ENCODE data around the gene KPNA1.
A peak's percentile ranks its signal among the peaks of the same experiment; 100 is the strongest.
"Not testable (repeated sequence)": the region's sequence is repeated elsewhere in the genome, so short reads cannot be mapped to it uniquely, and the experiment has no call there.

The KPNA1 gene

DNA sequence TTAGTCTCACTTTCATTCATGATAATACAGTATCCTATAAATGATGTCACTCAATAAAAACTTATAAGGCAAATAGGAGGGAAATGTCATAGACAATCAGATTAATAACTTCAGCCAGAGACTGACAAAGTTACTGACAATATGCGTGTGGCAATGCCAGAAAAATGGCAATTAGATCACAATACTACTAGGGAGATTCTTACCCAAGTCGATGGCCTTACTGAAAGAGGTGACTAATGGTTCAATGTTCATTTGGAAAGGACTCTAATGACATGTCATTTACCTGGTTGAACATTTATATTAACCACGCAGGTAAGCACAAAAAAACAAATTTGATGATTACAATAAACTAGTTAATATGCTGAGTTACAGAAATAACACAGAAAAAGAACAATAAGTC is 52.9 kb downstream of the KPNA1 start:
- H3K4me3 ChIP-seq (ENCODE audit: low read depth, low read length) = no peak overlapping the region
- TF ChIP-seq, protein P1, sequence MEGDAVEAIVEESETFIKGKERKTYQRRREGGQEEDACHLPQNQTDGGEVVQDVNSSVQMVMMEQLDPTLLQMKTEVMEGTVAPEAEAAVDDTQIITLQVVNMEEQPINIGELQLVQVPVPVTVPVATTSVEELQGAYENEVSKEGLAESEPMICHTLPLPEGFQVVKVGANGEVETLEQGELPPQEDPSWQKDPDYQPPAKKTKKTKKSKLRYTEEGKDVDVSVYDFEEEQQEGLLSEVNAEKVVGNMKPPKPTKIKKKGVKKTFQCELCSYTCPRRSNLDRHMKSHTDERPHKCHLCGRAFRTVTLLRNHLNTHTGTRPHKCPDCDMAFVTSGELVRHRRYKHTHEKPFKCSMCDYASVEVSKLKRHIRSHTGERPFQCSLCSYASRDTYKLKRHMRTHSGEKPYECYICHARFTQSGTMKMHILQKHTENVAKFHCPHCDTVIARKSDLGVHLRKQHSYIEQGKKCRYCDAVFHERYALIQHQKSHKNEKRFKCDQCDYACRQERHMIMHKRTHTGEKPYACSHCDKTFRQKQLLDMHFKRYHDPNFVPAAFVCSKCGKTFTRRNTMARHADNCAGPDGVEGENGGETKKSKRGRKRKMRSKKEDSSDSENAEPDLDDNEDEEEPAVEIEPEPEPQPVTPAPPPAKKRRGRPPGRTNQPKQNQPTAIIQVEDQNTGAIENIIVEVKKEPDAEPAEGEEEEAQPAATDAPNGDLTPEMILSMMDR (IDR thresholded peaks at IDR 0.05; ENCODE audit: insufficient read depth, low read depth, low read length, missing control alignments) = no peak

DNA sequence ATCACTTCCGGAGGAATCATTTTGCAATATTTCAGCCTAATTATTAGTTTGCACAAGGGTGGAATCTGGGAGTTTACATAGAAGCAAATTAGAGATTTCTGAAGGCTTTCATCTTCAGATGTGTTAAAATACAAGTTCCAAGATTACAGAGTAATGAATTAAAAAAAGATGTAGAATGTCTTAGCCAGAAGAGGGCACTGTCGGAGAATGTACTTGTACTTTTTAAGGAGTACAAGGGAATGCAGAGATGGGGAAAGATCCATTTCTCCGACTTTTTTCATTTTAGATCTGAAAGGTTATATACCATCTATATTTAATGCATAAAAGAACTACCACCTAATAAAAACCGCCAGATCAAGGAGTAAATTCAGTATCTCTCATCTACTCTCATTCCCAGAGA is 55.7 kb downstream of the KPNA1 start:
- DNase-seq (ENCODE audit: low read depth) = peak; percentile 30
- H3K4me3 ChIP-seq (ENCODE audit: low read depth, low read length) = no peak overlapping the region
- TF ChIP-seq, protein P1 (IDR thresholded peaks at IDR 0.05; ENCODE audit: insufficient read depth, low read depth, low read length, missing control alignments) = peak; percentile 35

More for the DNA sequence above, 52.9 kb downstream of the KPNA1 start:
- no peak for DNase-seq (ENCODE audit: low read depth)

DNA sequence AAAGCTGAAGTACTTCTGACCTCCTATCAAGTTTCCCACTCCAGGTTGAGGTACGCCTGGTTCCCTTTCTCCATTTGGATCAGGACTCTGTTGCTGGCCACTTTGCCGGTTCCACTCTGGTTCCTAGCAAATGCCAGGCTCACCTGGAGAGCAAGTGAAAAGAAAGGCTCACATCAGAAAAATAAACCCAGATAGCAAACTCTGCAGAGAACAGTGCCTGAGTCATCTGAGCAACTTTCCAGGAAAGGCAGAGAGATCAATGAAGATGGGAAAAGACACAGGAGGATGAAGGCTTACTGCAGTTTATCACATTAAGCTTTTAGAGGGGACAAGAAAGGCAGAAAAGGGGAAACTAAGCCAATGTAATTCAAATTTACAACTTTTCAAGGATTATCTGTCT is 57.0 kb downstream of the KPNA1 start:
- TF ChIP-seq, protein P1 (IDR thresholded peaks at IDR 0.05; ENCODE audit: insufficient read depth, low read depth, low read length, missing control alignments) = no peak
- H3K4me3 ChIP-seq (ENCODE audit: low read depth, low read length) = no peak overlapping the region
- no peak for DNase-seq (ENCODE audit: low read depth)

DNA sequence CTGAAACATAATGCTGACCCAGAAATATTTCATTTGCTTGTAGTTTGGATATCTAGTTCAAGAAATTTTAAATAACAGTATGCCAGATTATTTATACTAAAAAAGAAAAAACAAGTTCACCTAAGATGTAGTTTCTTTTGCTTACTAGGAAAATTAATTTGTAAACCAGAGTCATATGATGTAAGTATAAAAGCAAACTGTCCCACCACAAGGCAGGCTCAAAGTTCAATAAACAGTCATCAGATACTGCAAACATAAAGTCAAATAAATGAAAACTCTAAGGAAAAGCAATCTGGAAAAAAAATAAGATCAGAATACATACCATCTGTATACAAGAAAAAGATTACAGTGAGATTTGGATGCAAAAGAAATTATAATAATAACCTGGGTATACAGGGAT is 58.7 kb downstream of the KPNA1 start:
- TF ChIP-seq, protein P1 (IDR thresholded peaks at IDR 0.05; ENCODE audit: insufficient read depth, low read depth, low read length, missing control alignments) = no peak
- DNase-seq (ENCODE audit: low read depth) = no peak
- H3K4me3 ChIP-seq (ENCODE audit: low read depth, low read length) = no peak overlapping the region

DNA sequence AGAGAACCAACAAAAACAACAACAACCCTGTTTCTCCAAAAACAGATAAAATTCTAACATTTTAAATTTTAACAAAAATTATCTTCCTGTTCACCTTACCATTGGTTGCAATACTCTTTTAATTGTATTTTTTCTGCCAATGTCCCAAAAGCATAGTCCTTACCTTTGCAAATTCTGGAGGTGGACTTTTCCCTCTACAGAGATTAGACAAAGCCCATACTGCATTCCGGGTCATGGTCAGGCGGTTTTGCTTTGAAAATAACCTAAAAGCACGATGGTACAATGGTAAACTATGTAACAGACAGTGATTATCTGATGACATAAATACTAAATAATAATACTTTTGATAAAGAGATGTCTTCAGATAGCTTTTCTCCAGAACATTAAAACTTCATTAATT is 63.4 kb downstream of the KPNA1 start:
- no peak for DNase-seq (ENCODE audit: low read depth)
- H3K4me3 ChIP-seq (ENCODE audit: low read depth, low read length) = no peak overlapping the region
- TF ChIP-seq, protein P1 (IDR thresholded peaks at IDR 0.05; ENCODE audit: insufficient read depth, low read depth, low read length, missing control alignments) = no peak

DNA sequence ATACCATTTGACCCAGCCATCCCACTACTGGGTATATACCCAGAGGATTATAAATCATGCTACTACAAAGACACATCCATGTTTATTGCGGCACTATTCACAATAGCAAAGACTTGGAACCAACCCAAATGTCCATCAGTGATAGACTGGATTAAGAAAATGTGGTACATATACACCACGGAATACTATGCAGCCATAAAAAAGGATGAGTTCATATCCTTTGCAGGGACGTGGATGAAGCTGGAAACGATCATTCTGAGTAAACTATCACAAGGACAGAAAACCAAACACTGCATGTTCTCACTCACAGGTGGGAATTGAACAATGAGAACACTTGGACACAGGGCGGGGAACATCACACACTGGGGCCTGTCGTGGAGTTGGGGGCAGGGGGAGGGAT is 66.5 kb downstream of the KPNA1 start:
- not testable (repeated sequence) for H3K4me3 ChIP-seq (ENCODE audit: low read depth, low read length); DNase-seq (ENCODE audit: low read depth)

DNA sequence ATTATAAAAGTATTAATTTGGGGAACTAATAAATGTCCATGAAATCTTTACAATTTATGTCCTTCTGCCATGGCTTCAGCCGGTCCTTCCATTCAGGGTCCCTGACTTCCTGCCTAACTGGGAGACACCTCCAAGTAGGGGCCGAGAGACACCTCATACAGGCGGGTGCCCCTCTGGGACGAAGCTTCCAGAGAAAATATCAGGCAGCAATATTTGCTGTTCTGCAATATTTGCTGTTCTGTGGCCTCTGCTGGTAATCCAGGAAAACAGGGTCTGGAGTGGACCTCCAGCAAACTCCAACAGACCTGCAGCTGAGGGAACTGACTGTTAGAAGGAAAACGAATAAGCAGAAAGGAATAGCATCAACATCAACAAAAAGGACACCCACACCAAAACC is 70.2 kb downstream of the KPNA1 start:
- not testable (repeated sequence) for H3K4me3 ChIP-seq (ENCODE audit: low read depth, low read length); DNase-seq (ENCODE audit: low read depth)

DNA sequence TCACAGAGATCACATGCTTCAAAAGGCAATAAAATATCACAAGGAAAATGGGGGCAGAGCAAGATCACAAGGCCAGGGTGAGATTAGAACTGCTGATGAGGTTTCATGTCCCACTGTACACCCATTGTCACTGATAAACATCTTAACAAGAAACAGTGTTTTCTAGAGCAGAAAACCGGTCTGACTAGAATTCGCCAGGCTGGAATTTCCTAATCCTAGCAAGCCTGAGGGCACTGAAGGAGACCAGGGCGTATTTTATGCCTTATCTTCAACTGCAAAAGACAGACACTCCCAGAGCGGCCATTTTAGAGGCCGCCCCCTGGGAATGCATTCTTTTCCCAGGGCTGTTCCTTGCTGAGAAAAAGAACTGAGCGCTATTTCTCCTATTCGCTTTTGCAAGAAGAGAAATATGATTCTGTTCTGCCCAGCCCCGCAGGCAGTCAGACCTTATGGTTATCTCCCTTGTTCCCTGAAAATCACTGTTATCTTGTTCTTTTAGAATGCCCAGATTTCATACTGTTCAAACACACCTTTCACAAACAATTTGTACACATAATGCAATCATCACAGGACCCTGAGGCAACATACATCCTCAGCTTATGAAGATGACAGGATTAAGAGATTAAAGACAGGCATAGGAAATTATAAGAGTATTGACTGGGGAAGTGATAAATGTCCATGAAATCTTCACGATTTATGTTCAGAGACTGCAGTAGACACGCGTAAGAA is 70.8 kb downstream of the KPNA1 start:
- DNase-seq (ENCODE audit: low read depth); H3K4me3 ChIP-seq (ENCODE audit: low read depth, low read length): not testable (repeated sequence)

Measured in GM12865 (cell line).